ENCODE results near the gene PPP1R15B.
A peak's percentile ranks its signal among the peaks of the same experiment; 100 is the strongest.

Gene PPP1R15B

GRCh38 chr1:204449678-204450280 is 38.2 kb upstream of the PPP1R15B start:
- no peak for DNase-seq (ENCODE audit: low spot score)
- no peak for TF ChIP-seq CTCF (IDR thresholded peaks at IDR 0.05; ENCODE audit: borderline replicate concordance, control extremely low read depth, extremely low read depth, insufficient read depth, missing control alignments)
- in situ Hi-C loops (cut with MboI; ENCODE audit: low sequenced_read_pairs, unreplicated experiment), result loop anchor here (5.0 kb wide), 1 partner anchor 53 kb away; no protein-coding TSS in a partner anchor

GRCh38 chr1:204448991-204449677 is 37.5 kb upstream of the PPP1R15B start:
- TF ChIP-seq CTCF (IDR thresholded peaks at IDR 0.05; ENCODE audit: borderline replicate concordance, control extremely low read depth, extremely low read depth, insufficient read depth, missing control alignments), result no peak
- in situ Hi-C loops (cut with MboI; ENCODE audit: low sequenced_read_pairs, unreplicated experiment), result loop anchor here (5.0 kb wide), 1 partner anchor 53 kb away; no protein-coding TSS in a partner anchor
- DNase-seq (ENCODE audit: low spot score), result no peak

- in situ Hi-C loops (cut with MboI; ENCODE audit: low sequenced_read_pairs, unreplicated experiment), result loop anchor here (5.0 kb wide), 1 partner anchor 54 kb away; no protein-coding TSS in a partner anchor
Observed at GRCh38 chr1:204448344-204448964, 36.8 kb upstream of the PPP1R15B start.

GRCh38 chr1:204447736-204448135 is 36.1 kb upstream of the PPP1R15B start:
- no peak for DNase-seq (ENCODE audit: low spot score)
- TF ChIP-seq CTCF (IDR thresholded peaks at IDR 0.05; ENCODE audit: borderline replicate concordance, control extremely low read depth, extremely low read depth, insufficient read depth, missing control alignments), result no peak
- in situ Hi-C loops (cut with MboI; ENCODE audit: low sequenced_read_pairs, unreplicated experiment), result loop anchor here (5.0 kb wide), 1 partner anchor 55 kb away; no protein-coding TSS in a partner anchor

More at GRCh38 chr1:204448344-204448964, 36.8 kb upstream of the PPP1R15B start:
- DNase-seq (ENCODE audit: low spot score), result no peak
- TF ChIP-seq CTCF (IDR thresholded peaks at IDR 0.05; ENCODE audit: borderline replicate concordance, control extremely low read depth, extremely low read depth, insufficient read depth, missing control alignments), result no peak

GRCh38 chr1:204447190-204447589 is 35.6 kb upstream of the PPP1R15B start:
- in situ Hi-C loops (cut with MboI; ENCODE audit: low sequenced_read_pairs, unreplicated experiment), result loop anchor here (5.0 kb wide), 1 partner anchor 55 kb away; no protein-coding TSS in a partner anchor
- no peak for DNase-seq (ENCODE audit: low spot score)
- no peak for TF ChIP-seq CTCF (IDR thresholded peaks at IDR 0.05; ENCODE audit: borderline replicate concordance, control extremely low read depth, extremely low read depth, insufficient read depth, missing control alignments)

GRCh38 chr1:204446413-204447111 is 34.9 kb upstream of the PPP1R15B start:
- TF ChIP-seq CTCF (IDR thresholded peaks at IDR 0.05; ENCODE audit: borderline replicate concordance, control extremely low read depth, extremely low read depth, insufficient read depth, missing control alignments), result peak; percentile 76
- in situ Hi-C loops (cut with MboI; ENCODE audit: low sequenced_read_pairs, unreplicated experiment), result loop anchor here (5.0 kb wide), 1 partner anchor 56 kb away; no protein-coding TSS in a partner anchor
- peak; percentile 87 for DNase-seq (ENCODE audit: low spot score)
